Suppressor macrophage (primary cell): ENCODE measurements around the gene DOCK9.
"Not testable (repeated sequence)": the region's sequence is repeated elsewhere in the genome, so short reads cannot be mapped to it uniquely, and the experiment has no call there.

Source experiments
- DNase-seq, 4 experiments: peaks; one replicate each; pipeline ENCODE4 v3.0.0-alpha.2; 2020 to 2022

Gene DOCK9

DNA sequence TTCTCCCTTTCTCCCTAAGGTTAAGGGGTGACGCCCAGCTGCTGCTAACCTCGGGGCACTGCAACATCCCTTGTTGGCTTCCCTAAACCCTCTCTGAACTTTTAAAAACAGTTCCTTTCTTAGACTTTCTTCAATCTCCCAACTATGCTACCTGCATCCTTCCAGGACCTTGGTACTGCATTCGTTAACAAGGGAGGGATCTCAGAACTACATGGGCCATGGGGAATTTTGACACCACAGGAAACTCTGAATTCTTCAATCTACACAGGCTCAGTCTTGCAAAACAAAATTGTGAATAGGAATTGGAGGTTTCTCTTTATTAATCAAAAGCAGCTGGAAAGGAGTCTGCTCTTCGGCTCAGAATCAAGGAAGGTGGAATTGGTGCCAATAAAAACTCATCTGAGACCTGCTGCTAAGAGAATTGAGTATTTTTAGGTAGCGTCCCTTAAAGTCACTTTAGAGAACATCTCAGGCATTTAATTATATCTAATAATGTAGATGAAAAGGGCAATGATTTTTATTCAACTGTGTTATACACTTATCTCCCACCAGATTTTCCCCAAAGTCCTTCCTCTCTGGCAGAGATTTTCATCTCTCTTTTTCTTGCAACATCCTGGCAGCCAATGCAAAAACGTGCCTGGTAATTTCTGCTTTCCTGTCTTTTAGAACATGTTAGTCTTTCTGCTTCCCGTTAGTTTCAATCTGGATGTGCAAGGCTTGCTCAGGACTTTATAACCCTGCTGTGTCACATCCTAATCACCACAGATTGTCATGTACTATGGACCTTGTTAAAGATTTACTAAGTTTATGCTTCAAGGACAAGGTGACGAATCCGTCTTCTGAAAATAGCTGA lies 156.3 kb downstream of the DOCK9 start:
- DNase-seq, result peak in 3 of 4 experiments; percentile 10 to 33 (median 16)

DNA sequence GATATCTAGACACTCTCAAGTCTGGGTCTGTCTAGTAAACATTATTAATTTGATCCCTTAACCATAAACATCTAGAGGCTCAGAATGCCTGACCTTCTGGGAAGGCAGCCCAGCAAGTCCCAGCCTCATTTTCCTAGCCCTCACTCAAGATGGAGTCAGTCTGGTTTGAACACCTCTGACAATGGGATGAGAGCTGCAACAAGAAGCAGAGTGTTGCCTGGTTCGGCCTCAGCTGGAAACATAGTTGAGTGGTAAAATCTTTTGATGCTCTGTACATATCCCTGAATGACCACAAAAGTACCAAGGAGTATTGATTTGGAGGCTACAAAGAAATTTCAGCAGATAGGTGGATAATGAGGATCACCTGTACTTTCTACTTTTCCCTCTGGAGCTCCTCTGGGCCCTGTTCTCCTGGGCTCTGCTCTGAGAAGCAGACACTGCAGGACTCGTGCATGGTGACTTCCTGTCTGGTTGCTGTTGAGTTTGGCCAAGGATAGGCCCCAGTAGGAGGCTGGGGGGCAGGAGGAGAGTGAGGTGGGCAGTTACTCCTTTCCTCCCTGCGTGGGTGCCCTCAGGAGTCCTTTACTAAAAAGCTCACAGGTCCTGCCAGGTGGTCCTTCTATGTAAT lies 157.0 kb downstream of the DOCK9 start:
- DNase-seq, result no peak

DNA sequence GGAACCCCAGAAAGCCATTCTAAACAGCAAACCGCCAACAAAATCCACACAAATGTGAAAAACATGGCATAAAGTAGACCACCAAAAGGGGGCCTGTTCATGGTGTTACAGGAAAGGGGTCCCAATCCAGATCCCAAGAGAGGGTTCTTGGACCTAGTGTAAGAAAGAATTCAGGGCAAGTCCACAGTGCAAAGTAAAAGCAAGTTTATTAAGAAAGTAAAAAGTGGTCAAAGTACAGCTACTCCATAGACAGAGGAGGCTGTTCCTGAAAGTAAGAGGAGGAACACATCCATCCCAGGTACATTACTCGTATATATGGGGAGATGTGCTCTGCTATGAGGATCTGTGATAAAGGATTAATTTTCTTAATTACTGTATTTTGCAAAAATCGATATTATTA lies 157.6 kb downstream of the DOCK9 start:
- no peak for DNase-seq

DNA sequence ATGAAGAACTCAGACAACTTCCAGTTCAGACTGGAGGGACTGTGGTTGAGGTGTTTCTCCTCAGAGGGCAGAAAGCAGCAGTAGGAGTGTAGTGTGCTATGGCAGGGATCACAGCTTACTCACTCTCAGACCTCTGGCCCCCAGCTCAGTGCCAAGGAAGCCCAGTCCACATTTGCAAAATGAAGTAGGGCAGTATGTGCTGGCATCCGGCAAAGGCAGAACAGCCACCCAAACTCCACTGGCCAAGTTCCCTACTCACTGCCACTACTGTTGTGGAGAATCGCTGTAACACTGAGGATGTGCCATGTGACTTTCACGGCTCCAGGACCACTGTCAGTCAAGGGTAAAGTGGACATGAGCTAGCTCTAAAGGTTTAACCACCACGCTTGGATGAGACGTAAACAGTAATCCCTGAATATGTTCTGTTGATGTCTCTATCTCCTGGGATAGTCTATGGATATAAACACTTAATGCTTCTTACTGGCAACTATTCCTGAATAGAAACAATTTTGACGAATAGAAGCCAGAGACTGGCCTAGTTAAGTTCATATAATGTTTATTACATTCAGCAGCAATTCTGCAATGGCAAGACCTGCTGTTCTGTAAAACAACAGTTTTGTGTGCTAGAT lies 158.4 kb downstream of the DOCK9 start:
- DNase-seq, result no peak

DNA sequence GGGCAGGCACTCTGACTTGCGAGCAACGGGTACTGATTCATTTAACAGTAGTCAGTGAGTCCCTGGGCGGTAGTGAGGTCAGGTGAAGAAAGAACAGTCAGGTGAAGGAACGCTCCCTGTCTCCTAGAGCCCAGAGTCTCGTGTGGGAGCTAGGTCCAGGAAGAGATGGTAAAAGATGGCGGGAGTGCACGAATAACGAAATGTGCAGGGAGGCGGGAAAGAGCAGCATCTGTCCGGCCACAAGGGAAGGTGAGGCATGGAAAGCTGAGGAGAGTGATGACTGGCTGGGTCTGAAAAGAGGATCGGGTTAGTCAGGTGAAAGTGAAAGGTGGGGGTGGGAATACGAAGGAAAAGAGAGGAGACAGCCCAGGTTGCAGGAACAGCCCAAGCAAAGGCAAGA lies 161.5 kb downstream of the DOCK9 start:
- no peak for DNase-seq

DNA sequence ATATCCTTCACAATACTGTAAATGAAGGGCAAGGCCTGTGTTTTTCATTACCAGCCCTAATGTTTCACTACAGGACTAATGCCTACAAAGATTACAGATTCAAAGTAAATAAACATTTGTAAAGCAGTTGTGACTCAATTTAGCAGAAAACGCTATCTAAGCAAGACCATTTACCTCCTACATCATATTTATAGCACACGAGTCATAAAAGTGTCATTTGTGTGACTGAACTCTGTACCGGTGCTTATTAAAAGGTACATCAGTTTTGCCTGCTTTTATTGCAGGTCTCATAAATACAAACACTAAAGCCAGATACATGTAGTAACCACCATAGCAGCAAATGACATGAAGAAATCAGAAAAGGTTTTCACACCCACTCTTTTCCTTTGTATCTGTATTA lies 163.9 kb downstream of the DOCK9 start:
- DNase-seq, result no peak

DNA sequence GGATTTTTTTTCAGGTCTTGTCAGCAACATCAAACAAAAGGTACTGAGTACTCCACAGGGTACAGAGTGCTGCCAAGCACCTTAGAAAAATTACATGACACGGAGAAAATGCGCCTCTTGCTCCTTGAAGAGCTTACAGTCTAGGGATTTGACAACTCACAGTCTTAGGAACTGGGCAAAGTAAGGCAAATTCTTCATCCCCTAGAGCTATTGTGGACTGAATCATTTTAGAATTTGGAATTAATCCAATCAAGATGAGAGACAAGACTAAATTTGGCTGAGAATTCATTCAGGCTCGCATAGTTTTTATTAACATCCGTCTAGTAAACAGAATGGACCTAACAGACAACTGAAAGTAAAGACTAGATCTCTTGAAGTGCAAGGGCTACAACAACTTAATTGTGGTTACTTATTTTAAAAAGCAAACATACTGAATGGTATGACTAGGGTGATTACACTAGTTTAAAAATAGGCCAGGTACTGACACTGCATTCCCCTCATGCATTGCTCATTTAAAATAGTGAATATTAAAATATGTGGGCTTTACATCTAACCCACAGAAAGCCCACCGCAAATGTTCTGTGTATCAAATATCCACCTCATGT lies 165.6 kb downstream of the DOCK9 start:
- not testable (repeated sequence) for DNase-seq

DNA sequence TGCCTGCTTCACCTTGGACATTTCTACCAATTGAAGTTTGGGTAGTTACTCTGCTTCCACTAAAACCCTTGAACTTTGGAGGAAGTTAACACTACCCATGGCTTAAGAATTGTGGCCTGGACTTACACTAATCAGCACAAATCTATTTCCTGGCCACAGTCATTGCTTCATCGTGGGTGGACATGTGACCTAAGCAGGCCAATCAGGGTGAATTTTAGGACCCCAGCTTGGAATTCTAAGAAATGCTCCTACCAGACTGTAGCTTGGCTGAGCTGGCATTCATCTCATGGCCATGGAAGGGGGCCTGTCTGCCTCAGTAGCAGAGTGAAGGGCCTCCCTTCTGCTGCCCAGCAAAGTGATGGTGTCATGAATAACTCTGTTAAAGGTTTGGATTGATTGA lies 167.1 kb downstream of the DOCK9 start:
- peak in 3 of 4 experiments; percentile 22 to 48 (median 25) for DNase-seq

DNA sequence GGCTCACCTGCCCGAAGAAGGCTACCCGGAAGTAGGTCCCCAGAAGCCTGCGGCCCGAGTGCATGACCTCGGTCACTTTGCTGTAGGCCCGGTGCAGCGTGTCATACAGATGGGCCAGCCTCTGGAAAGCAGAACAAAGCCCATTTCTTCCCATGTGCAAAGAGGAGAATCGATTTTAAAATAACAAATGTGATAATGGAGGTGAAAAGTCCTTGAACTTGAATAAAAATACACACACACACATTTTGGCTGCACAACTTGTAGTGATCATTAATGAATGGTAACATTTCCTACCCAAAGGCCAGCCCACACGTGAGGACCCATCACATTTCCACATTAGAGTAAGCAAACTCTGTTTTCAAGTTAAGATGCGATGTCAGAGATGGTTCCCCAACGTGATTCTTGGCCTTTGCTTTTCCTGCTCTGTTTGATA lies 168.5 kb downstream of the DOCK9 start:
- no peak for DNase-seq

DNA sequence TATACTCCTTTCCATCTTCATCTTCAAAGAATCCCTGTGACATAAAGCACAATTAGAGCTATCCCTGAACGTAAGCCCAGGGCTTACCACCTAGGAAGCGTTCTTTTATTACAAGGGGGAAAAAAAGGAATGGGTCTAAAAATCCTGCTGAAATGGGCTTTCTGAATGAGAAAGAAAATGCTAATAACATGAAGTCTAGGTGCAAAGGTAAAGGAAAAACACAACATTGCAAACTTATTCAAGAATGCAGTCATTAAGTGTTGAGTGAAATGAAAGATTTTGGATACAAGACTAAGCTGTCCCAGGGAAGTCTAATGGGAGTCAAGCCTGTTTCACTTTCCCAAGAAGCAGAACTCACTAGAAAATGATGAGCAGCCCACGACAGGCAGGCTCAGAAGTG lies 170.1 kb downstream of the DOCK9 start:
- DNase-seq, result no peak

DNA sequence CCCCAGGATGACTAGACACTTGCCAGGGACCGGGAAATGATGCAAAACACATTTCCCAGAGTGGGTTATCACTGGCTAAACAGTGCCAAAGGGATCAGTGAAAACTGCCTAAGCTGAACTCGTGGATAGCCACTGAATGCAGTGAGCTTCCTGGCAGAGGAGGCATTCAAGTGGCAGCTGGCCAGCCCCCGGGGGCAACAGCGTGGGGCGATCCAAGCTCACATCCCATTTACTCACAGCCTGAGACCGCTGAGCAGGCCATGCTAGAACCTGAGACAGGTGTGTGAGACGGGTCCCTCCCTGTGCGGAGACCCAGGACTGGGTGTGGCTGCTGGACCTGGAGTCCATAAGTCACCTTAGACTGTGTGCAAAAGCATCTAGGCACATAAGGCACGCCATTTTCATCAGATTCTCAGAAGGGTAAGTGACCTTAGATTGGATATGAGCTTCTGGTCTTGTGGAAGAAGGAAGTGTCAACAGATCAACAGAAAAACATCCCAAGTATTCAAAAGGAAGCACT lies 173.5 kb downstream of the DOCK9 start:
- no peak for DNase-seq

DNA sequence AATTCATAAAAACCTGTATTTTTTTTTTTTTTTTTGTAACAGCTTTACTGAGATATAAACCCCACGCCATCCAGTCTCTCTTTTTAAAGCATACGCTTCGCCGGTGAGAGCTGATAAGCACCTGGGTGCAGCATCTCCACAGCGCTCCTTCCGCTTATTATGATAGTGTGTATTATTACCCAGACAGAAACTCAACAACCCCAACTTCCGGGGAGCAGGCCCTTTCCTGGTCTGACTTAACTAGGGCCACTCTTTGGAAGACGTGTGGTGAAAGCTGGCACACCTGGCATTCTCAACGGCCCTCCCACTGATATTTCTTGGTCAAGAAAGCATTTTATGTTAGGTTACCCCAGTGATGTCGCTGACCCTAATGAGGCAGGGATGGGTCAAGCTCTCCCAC lies 173.9 kb downstream of the DOCK9 start:
- DNase-seq, result no peak

DNA sequence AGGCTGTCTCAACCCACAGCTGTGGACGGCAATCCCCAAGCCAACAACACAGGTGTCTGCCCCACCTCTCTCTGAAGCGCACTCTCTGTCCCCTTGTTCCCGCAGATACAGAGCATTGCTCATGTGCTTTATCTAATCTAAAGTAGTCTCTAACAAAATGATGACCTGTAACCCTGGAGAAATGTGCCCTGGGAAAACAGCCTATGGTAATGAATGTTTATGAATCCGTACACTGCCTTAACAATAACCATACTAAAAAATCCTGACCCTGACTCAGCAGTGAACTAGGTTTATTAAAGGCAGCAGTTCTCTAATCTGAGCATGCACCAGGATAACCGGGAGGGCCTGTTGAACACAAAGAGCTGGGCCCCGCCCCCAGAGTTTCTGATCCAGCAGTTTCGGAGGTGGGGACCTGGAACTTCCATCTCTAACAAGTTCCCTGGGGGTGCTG lies 174.7 kb downstream of the DOCK9 start:
- DNase-seq, result no peak

DNA sequence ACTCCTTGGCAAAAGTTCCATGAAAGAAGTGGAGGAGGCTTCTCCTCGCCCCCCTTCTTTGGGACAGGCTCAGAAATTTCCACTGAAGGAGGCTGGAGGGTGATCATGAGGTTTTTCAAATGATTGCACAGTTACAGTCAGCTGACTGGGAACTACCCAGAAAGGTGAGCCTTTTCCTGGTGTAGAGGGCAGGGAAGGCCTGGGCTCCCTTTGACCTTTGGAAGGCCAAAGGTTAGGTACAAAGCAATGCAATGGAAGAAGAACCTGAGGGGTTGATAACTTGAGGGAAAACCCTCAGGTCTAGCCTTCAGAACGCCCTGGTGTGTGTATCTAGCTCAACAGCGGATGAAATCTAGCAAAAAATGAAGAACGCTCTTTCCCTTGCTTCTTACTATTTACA lies 175.3 kb downstream of the DOCK9 start:
- no peak for DNase-seq

DNA sequence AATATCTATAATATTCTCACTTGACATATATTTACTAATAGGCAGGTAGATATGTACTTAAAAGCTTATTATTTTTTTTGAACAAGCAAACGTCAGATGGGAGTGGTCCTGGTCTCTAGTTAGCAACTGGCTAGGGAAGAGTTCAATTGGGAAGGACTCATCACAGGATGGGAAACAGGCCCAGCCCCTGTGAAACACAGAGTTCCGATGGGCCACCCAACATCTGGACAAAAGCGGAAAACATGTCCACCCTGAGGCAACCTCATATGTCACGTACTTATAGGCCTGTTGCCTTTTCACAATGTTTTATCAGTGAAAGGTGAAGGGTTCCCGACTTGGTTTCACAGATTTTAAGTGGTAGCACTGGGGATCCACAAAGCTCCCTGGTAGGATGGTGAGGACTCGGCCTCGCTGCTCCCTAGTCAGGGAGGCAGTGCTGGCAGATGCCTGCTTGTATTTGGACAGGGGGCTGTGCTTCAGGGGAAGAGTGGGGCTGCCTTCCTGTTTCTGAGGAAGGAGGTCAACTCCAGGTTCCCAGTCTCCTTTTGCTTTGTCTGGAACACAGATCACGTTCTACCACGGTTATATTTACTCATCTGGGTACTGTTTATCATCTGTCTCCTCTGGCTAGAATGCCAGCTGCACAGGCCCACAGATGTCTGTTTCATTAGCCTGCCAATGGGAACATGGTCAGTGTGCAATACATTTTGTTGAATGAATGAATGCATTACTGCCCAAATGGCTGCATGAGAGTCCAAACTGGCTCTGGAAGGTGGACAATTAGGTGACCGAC lies 176.0 kb downstream of the DOCK9 start:
- no peak for DNase-seq

DNA sequence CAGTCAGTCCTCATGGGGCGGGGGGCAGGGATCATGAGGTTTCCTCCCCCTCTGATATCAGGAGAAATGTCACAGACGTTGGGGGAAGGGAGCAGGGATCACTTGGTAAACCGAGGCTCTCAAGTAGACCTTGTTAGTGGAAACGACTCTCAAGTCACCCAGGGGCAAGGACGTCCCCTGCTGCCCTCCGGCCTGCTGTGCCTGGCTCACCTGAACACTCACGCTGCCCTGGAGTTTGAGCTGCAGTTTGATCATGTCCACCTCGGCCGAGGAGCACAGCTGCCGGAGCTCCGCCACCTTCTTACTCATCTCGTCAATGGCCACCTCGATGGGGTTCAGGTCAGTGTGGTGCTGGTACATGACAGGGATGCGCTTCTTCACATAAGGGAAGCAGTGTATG lies 177.8 kb downstream of the DOCK9 start:
- DNase-seq, result no peak

DNA sequence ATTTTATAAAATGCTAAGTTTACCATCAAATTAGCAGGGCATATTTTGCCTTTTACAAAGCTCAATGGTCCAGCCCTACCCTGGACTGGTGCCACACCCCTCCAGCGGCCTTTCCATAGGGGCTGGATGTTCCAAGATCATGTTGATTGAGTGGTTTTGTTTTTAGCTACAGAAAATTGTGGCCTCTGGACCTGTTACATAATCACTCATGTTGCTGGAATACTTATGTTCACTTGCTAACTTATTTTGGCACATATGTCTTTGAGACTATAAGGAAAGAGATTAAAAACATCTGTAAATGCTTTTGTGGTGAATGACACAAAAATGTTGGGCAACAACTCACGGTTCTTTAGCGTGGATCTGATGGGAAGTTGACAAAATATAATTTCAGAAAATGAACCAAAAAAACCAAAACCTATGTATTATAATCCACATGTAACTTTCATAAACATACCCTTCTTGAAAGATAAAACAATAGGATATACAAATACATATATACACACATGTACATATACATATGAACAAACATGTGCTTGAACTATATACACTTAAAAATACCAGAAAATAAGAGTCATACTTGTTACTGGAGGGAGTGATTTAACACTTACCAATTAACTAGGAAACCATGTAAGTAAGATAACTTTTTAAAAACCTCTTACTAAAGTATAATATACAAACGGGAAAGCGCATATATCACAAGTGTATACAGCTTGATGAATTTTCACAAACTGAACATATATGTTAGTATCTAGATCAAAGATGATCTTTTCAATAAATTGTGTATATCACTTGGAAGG lies 178.8 kb downstream of the DOCK9 start:
- DNase-seq, result no peak

DNA sequence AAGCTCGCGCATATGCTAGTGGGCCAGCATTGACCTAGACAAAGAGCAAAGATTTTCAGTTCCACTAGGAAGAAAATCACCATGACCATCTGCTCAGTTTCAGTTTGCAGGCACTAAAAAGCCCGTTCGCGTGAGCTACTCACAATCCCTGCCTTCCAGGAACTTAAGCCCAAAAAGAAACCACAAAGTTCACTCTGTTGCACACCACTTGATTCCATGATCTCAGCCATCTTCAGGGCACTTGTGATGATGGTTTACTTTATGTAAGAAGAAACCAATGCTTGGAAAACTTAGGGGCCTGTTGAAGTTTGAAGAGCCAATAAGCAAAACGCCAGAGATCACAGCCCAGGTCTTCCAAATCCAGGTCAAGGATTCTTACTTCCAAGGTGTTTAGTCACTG lies 180.4 kb downstream of the DOCK9 start:
- no peak for DNase-seq

DNA sequence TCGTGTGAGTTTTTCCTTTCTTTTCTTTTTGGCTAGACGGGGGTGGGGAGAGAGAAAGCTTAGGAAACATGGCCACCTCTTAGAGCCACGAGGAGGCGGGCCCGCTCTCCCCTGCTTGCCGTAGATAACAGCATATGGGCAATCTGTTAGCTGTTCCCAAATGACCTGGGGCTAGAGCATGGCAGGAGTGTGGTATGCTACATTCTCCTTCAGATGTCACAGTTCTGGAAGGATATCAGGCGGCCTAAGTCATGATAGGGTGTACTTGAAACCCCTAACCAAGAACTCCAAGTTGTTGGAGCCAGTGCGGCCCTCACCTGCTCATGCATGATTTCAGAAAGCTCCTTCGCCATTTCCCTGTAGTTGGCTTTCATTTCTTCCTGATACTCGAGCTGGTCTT lies 181.1 kb downstream of the DOCK9 start:
- no peak for DNase-seq

DNA sequence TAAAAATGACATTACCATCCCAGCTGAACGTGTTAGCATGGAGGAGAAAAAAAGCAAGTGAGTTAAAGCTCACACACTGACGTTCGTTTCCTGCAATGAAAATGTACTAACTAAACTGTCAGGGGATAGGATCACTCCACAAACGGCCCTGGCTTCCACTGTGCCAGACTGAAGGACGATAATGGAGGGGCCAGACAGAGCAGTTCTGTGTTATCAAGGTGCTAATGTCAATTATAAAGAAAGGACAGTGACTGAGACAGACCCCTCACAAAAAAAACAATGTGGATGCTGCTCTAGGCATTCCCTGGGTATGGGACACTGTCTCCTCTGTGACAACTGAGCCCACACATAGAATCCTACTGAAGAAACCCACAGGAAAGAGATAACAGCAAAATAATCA lies 181.7 kb downstream of the DOCK9 start:
- DNase-seq, result no peak

DNA sequence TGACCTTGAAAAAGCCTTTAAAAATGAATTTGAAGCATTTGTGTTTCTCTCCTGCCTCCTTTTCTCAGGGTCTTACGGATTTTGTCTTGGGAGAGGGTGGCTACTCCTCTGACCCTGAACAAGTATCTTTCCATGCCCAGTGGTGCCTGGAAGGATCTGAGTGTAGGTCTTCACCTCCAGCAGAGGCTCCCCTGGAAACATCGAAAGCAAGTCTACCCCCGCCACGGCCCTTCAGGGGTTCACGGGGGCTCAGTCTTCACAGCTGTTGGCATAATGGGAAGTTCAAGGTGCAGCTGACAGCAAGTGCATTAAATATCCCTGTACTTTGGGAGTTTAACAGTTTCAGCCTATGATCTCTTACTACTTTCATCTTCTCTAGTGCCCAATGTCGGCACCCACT lies 182.6 kb downstream of the DOCK9 start:
- no peak for DNase-seq
